Osteoblast (primary cell): Measurements from ENCODE around the gene QRSL1. TPM values are rescaled to one million over a fixed set of nuclear protein-coding genes. Genes with fewer than 3 reads are reported as not detected.
A peak's percentile ranks its signal among the peaks of the same experiment; 100 is the strongest.

ENCODE experiments used
- DNase-seq: peaks from one replicate; pipeline ENCODE4 v3.0.0; 2011; ENCODE audit warnings: low spot score, mixed read lengths; ENCODE audit not compliant: insufficient read length; ENCODE audit errors: missing footprints
- H2AFZ ChIP-seq: 2 replicates; pipeline ENCODE4 v1.6.0; 2011; ENCODE audit warnings: mild to moderate bottlenecking, low read length
- H3K27ac ChIP-seq: 2 replicates; pipeline ENCODE4 v1.5.1; 2011; ENCODE audit warnings: mild to moderate bottlenecking, low read depth, low read length, moderate library complexity
- H3K27me3 ChIP-seq: 2 replicates; pipeline ENCODE4 v1.6.0; 2012; ENCODE audit warnings: mild to moderate bottlenecking, control low read depth, inconsistent platforms, low read length, moderate library complexity; ENCODE audit not compliant: insufficient read depth
- H3K36me3 ChIP-seq: 2 replicates; pipeline ENCODE4 v1.5.1; 2011; ENCODE audit warnings: mild to moderate bottlenecking, low read length, control low read depth, moderate library complexity; ENCODE audit not compliant: insufficient read depth
- H3K4me1 ChIP-seq: 2 replicates; pipeline ENCODE4 v1.5.1; 2011; ENCODE audit warnings: mild to moderate bottlenecking, low read length, control low read depth, moderate library complexity; ENCODE audit not compliant: insufficient read depth
- H3K4me2 ChIP-seq: 2 replicates; pipeline ENCODE4 v1.6.0; 2011; ENCODE audit warnings: mild to moderate bottlenecking, low read length; ENCODE audit not compliant: insufficient read depth
- H3K4me3 ChIP-seq: fragments of 200-600 bp; sonication (generic); 3 replicates; pipeline ENCODE4 v1.5.1; 2012; ENCODE audit warnings: mild to moderate bottlenecking, low read length, inconsistent platforms; ENCODE audit not compliant: insufficient read depth
- H3K79me2 ChIP-seq: 2 replicates; pipeline ENCODE4 v1.6.0; 2012; ENCODE audit warnings: mild to moderate bottlenecking, low read length, control low read depth, inconsistent platforms; ENCODE audit not compliant: insufficient read depth
- H3K9me3 ChIP-seq: 2 replicates; pipeline ENCODE4 v1.5.1; 2011; ENCODE audit warnings: low read depth, low read length, control low read depth
- H4K20me1 ChIP-seq: 2 replicates; pipeline ENCODE4 v1.6.0; 2012; ENCODE audit warnings: mild to moderate bottlenecking, low read length, control low read depth; ENCODE audit not compliant: insufficient read depth
- total RNA-seq: library from RNA; depleted of rRNA; stranded (reverse); fragments of >200 nt; gene quantifications from 2 replicates; pipeline ENCODE4 v1.2.3, GENCODE V29; 2012
- TF ChIP-seq, protein P1 (sequence below): IDR thresholded peaks from 2 replicates; pipeline ENCODE4 v1.5.1; 2011; ENCODE audit warnings: mild to moderate bottlenecking, low read depth, low read length, moderate library complexity; ENCODE audit errors: extremely low read depth

Gene QRSL1
- total RNA-seq, 1 donor: 12.7 TPM

DNA sequence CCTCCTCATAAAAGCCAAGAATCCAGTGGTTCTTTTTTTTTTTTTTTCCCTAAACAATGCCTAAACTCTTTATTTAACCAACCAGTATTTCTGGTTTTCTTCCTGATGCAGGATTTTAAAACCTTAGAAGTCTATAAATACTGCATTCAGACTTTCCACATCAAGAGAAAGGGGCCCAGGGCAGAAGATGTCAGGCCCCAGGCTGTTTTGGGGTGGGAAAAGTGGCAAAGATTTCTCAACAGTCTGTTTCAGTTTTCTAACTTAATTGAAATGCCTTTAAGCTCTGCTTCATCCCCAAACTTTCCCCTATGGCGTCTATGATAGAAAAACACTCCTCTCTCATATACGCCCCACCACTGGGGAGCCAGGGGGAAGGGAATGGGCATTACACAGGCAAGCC is 33.1 kb downstream of the QRSL1 start:
- no peaks in the 10 kb centered on the region for H3K27me3 ChIP-seq
- H2AFZ ChIP-seq: no peak overlapping the region
- TF ChIP-seq, protein P1, sequence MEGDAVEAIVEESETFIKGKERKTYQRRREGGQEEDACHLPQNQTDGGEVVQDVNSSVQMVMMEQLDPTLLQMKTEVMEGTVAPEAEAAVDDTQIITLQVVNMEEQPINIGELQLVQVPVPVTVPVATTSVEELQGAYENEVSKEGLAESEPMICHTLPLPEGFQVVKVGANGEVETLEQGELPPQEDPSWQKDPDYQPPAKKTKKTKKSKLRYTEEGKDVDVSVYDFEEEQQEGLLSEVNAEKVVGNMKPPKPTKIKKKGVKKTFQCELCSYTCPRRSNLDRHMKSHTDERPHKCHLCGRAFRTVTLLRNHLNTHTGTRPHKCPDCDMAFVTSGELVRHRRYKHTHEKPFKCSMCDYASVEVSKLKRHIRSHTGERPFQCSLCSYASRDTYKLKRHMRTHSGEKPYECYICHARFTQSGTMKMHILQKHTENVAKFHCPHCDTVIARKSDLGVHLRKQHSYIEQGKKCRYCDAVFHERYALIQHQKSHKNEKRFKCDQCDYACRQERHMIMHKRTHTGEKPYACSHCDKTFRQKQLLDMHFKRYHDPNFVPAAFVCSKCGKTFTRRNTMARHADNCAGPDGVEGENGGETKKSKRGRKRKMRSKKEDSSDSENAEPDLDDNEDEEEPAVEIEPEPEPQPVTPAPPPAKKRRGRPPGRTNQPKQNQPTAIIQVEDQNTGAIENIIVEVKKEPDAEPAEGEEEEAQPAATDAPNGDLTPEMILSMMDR: no peak
- H3K79me2 ChIP-seq: no peaks in the 10 kb centered on the region
- no peaks in the 10 kb centered on the region for H3K4me1 ChIP-seq
- H4K20me1 ChIP-seq: no peaks in the 10 kb centered on the region
- H3K36me3 ChIP-seq: peaks cover 35% of the 10 kb centered on the region
- DNase-seq: no peak
- H3K4me3 ChIP-seq: no peak overlapping the region
- H3K27ac ChIP-seq: no peak overlapping the region
- H3K9me3 ChIP-seq: peaks cover 3% of the 10 kb centered on the region
- H3K4me2 ChIP-seq: no peak overlapping the region

DNA sequence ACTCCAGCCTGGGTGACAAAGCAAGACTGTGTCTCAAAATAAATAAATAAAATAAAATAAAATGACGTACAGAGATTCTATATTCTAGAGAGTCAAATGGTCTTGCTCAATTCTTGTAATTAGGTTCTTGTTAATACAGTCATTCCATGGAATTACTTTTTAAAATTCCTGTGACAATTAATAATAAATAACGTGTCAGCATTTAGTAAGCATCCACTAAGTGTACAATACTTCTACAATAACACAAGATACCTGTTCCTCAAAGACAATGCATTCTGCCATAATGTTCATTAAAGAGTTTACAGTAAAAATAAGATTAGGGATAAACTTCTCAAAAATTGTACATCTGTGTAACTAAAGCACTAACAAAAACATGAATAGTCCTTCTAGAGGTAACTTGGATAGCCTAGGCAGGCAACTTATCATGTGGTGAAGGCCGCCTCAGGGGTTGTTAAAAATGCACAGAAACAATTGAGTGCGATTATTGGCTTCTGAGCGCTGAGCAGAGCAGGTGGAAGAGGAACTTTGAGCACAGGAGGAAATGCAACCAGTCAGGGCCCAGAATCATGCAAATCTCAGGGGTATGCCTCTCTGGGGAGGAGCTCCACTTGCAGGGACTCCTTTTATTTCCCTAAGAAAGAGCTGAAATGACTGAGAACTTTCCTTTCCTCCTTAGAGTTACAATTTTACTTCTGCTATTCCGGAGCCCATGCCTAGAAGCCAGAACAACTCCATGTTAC is 37.1 kb downstream of the QRSL1 start:
- Histone ChIP-seq H3K9me3 (no peaks in the 10 kb centered on the region), H4K20me1 (no peaks in the 10 kb centered on the region), H3K36me3 (peaks cover 19% of the 10 kb centered on the region), H3K27ac (no peak overlapping the region), H3K4me3 (no peak overlapping the region), H2AFZ (no peak overlapping the region), H3K4me2 (no peak overlapping the region), H3K79me2 (no peaks in the 10 kb centered on the region), H3K4me1 (no peaks in the 10 kb centered on the region), H3K27me3 (no peaks in the 10 kb centered on the region)
- TF ChIP-seq, protein P1: no peak
- DNase-seq: no peak

DNA sequence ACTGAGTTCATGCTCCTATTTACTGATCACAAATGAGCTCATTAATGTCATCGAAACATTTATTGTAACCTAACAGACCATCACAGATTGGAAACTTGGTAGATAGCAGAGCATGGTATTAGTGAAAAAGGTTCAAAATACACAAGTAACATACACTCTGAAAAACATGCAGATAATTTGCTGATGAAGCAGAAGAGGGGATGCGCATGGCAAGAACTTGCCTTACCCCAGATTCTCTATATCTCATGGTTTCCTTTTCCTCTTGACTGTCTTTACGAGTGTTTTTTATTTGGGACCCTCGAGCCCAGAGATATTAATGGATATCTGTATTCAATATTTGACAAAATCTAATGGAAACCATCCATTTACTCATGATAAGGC is 37.6 kb downstream of the QRSL1 start:
- no peak overlapping the region for H3K4me2 ChIP-seq
- no peak overlapping the region for H3K4me3 ChIP-seq
- no peaks in the 10 kb centered on the region for H3K27me3 ChIP-seq
- no peaks in the 10 kb centered on the region for H3K9me3 ChIP-seq
- H3K4me1 ChIP-seq: no peaks in the 10 kb centered on the region
- DNase-seq: no peak
- peaks cover 19% of the 10 kb centered on the region for H3K36me3 ChIP-seq
- H4K20me1 ChIP-seq: no peaks in the 10 kb centered on the region
- no peaks in the 10 kb centered on the region for H3K79me2 ChIP-seq
- TF ChIP-seq, protein P1: no peak
- H3K27ac ChIP-seq: no peak overlapping the region
- no peak overlapping the region for H2AFZ ChIP-seq

DNA sequence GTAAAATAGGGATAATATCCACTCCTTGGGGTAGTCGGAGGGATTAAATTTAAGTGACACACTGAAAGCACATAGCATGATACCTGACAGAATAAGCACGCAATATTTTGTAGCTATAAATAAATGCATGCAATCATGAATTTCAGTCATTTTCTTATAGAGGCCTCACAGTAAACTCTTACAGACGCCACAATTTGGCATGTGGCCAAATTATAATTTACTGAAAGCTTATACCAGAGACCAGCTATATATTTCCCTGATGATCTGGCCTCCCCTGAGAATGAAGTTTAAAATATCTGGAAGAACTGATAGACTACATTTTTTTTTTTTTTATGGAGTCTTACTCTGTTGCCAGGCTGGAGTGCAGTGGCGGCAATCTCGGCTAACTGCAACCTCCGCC is 40.9 kb downstream of the QRSL1 start:
- Histone ChIP-seq H3K27me3 (no peaks in the 10 kb centered on the region), H3K79me2 (no peaks in the 10 kb centered on the region), H3K36me3 (peaks cover 3% of the 10 kb centered on the region), H3K9me3 (no peaks in the 10 kb centered on the region), H4K20me1 (no peaks in the 10 kb centered on the region), H3K27ac (no peak overlapping the region), H3K4me3 (no peak overlapping the region), H2AFZ (no peak overlapping the region), H3K4me2 (no peak overlapping the region), H3K4me1 (no peaks in the 10 kb centered on the region)
- DNase-seq: peak; percentile 30
- TF ChIP-seq, protein P1: no peak
